Right renal cortex interstitium (tissue), 3 donors: Measurements from ENCODE around the gene HNF1B. TPM values are rescaled to one million over a fixed set of nuclear protein-coding genes. Genes with fewer than 3 reads are reported as not detected.

Experiments used
- DNase-seq, 3 donors: peaks; one replicate each; pipeline ENCODE4 v3.0.0-alpha.2; 2013; ENCODE audit warnings: low read depth in 3 of 3, low spot score in 2 of 3
- polyA plus RNA-seq, 3 donors: library from polyadenylated mRNA; unstranded; fragments of 120-200 nt; gene quantifications; one replicate each; pipeline ENCODE4 v1.2.1, GENCODE V29; 2013; ENCODE audit not compliant: insufficient read length in 3 of 3

The HNF1B gene
- polyA plus RNA-seq, 3 donors: 110 to 113 (median 112) TPM

DNA sequence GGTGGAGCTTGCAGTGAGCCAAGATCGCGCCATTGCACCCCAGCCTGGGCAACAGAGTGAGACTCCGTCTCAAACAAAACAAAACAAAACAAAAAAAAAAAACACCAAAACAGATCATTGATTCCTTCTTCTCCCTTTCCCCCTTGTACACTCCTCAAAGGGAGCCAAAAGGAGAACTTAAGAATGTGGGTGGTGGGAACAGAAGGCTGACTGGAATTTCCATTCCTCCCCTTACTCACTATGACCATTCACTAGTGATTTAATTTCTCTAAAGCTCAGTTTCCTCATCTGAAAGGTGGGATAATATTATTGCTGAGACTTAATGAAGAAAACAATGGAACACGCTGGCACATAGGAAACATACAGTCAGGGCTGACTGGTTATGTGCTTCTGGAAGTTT, 17.1 kb upstream of the HNF1B start:
- no peak for DNase-seq

DNA sequence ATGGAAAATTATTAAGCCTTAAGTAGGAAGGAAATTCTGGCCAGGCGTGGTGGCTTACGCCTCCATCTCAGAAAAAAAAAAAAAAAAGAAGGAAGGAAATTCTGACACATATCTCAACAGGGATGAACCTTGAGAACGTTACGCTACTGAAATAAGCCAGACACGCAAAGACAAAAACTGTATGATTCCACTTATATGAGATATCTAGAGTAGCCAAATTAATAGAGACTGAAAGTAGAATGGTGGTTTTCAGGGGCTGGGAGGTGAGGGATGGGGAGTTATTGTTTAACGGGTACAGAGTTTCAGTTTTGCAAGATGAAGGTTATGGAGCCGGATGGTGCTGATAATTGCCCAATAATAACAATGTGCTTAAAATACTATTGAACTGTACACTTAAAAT, 16.2 kb upstream of the HNF1B start:
- no peak for DNase-seq

DNA sequence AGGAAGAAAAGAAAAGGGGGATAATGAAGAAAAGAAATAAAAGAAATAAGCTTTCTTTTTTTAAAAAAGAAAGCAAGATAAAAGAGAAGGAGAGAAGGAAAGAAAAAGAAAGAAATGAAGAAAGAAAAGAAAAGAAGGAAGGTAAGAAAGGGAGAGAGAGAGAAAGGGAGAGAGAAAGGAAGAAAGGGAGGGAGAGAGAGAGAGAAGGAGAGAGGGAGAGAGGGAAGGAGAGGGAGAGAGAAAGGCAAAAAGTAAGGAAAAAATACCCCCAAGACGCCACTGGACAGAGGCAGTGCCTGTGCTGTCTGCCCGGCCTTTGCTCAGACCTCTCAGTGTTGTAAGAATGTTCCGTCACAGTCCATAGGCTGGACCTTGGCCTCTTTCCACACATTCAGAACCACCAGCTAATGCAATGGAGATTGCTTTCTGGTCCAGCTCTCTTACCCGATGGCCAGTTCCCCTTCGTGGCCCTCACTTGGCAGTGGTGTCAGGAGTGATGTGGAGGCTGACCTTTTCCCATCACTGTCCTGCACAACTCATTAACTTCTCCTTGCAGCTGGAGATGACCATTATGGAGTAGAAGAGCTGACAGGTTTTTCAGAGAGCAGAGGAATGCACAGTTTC, 14.3 kb upstream of the HNF1B start:
- no peak for DNase-seq

- no peak for DNase-seq
Observed at GRCh38 chr17:37756051-37756450, 11.2 kb upstream of the HNF1B start.

- DNase-seq: no peak
Observed at GRCh38 chr17:37755455-37755854, 10.6 kb upstream of the HNF1B start.

DNA sequence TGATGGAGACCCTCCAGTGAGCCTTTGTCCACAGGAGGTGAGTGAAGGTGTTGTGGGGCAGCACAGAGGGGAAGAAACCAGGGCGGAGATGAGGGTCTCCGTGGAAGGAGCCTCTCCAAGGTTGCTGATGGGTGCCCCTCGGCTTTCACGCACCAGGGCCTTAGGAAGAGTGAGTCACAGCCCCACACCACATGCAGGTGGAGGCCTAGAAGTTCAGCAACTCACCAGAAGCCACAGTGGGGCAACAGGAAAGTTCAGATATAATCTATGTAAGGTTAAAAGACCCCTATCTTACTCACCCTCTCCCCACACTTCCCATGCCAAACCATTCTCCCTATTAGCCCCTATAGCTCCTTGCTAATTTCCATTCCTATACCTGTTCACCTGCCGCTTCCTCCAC, 9.5 kb upstream of the HNF1B start:
- no peak for DNase-seq

GRCh38 chr17:37752482-37752881, 7.6 kb upstream of the HNF1B start:
- DNase-seq: no peak

DNA sequence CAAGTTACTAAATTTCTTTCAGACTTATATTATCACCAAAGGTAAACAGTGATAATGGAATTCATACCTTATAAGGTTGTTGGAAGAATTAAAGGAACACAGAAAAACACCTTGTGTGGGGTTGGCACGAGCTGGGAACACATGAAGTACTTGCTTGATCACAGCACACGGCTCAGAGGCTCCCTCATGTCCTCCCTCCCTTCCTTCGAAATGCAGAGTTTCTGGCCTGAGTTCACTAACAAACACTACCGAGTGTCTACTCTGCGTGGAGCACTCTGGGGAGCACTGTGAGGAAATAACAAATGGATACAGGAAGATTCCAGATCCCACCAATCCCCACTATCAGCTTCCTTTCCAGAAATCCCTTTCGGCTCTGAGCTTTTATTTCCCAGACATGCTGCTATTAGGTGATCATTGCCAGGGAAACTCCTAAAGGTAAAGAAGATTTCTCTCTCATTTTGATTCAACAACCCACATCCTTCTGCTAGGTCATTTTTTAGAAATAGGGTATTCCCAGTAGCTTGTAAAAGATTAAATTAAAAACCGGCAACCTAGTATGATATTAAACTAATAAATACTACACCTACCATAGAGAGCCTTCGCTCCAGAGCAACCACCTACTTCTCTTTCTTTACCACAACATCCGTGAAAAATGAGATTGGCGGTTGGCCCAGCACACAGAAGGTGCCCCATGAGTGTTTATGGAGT, 6.1 kb upstream of the HNF1B start:
- DNase-seq: no peak

DNA sequence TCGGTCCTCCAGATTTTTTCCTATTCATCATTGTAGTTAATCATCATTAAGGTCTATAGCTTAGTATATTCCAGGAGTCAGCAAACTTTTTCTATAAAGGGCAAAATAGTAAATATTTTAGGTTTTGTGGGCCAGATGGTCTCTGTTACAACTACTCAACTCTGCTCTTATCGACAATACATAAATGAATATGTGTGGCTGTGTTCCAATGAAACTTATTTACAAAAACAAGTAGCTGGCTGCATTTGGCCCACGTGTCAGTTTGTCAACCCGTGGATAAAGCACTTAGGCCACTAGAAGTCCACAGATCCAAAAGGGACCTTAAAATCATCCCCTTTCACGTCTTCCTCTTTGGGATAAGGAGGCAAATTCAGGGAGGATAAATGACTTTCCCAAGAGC, 5.4 kb upstream of the HNF1B start:
- no peak for DNase-seq

GRCh38 chr17:37747222-37747621, 2.4 kb upstream of the HNF1B start:
- no peak for DNase-seq

DNA sequence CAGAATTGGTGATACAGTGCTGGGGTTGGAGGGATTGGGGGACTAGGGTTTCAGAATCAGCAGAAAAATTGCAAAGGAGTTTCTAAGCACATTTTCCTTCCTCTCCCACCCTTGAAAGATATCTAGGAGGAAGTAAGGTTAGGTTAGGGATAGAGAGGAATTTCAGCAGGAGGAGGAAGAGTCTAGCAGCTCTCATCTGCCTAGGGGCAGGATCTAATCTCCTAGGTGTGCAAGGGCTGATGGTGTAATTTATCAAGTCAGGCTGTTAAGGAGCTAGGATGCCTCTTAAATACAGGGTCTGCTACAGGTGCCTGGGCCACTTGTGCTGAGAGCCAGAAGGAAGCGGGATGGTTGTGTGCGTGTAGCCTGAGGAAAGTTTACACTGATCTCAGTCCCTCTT, 1.8 kb upstream of the HNF1B start:
- DNase-seq: no peak

- DNase-seq: no peak
Observed at GRCh38 chr17:37745801-37746426, 1.1 kb upstream of the HNF1B start.

DNA sequence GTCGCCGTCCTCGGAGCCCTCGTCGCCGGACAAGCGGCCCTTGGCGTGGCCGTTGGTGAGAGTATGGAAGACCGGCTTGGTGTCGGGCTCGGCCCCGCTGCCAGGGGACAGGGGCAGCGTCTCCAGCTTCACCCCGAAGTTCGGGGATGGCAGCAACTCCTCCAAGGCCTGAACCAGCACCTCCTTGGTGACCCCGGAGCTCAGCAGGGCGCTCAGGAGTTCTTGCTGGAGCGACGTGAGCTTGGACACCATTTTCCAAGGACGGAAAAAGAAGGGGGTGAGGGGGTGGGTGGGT, 279 bp downstream of the HNF1B start:
- no peak for DNase-seq

GRCh38 chr17:37743875-37744632, 805 bp downstream of the HNF1B start:
- no peak for DNase-seq

- no peak for DNase-seq
Observed at GRCh38 chr17:37743612-37743874, 1.3 kb downstream of the HNF1B start.

DNA sequence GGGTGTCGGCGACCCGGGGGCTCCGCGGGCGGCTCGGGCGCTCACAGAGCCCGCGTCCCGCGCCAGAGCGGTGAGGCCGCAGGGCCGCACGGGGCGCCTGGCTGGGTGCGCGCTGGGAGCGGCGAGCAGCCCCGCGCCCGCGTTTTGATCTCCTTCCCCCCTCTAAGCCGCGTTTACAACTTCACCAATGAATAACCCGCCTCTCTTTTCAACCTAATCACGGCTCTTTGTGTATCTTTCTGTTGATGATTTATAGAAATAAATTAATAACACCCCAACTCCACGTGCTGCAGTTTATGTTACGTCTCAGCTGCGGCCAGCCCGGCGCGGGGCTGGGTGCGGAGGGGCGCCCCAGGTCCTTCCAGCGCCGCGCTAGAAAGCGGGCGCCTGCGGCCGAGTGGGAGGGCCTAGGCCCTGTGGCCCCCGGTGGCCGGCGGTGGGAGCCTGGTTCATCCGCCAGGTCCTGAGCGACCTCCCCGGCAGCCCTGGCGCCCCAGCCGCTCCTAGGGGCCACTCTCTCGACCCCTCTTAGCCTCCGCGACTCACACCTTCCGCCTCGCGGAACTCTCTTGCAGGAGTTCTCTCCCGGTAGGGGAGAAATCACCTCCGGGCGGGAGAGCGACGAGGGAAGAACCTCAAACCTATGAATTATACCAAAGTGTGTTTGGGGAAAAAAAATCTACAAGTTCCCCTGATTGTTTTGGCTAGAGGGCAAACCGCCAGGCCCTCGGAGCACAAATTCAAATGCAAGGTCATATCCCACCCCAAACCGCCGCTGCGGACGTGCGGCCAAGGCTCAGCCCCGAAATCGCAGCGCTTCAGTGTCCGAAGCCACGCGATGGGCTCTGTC, 1.9 kb downstream of the HNF1B start:
- no peak for DNase-seq

- DNase-seq: no peak
Observed at GRCh38 chr17:37742116-37742761, 2.6 kb downstream of the HNF1B start.

DNA sequence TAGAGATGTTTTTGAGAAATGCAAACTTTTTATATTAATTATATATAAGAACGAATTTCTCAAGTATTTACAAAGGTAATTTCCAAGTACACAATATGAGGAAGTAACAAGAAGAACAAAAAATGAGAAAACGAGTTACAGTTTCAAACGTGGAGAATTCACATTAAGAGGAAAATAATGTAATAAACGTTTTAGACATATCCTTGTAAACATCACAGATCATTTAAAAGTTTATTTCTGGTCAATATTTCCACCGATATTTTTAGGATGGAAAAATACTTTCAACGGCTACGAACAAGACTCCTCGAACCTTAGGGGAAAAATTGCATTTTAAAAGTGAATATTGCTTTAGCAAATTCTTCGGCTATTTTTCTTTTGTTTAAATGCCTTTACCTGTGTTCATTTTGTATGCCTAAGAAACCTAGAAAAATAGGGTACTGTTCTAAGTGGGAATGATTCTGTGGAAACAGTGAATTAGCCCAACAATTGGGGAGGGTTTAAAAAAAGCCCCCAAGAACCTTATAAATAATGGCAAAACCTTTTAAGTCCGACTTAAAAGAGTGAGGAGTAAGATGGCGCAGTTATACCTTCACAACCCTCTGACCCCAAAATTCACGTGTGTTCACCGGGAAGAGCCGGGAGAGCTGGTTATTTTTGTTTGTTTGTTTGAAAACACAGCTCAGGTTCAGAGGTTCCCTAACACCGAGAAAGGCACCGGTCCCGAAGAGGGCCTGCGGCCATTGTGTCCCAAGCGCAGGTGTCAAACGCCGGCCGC, 3.3 kb downstream of the HNF1B start:
- DNase-seq: no peak

DNA sequence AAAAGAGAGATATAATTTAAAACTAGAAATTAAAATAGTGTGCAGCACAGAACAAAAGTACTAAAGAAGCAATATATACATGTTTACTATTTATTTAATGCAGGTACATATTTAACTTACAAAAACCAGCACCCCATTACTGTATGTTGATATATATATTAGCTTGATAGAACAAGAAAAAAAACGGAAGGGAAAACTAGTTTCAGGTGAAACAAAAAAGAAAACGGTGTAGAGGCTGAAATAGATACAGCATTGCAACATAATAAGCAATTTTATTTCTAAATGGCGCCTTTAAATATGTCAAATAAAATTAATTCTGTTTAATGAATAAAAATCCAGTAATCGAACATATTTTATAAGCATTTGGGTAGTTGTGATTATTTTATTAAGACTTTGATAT, 3.9 kb downstream of the HNF1B start:
- no peak for DNase-seq

DNA sequence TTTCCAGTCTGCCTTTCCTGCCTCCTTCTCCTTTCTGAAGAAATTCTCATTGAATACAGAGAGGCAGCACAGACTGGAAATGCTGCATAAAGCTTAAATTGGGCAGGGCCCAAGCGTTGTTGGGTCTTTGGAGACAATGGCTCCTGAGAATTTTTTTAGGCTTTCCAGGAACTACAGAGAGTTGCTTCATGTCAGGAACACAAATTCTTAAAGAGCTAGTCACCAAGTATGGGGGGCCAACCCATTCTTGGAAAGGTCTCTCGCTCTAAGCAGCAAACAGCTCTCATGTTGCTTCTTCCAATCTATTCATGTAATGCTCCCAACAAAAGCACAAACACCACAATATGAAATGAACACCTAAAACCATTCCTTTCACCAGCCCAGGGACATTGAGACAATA, 6.9 kb downstream of the HNF1B start:
- DNase-seq: no peak
